NCI-H2196 (cell line): Measurements from ENCODE around the gene LPIN1.
"Not testable (repeated sequence)": the region's sequence is repeated elsewhere in the genome, so short reads cannot be mapped to it uniquely, and the experiment has no call there.

Experiments
- DNase-seq: peaks from one replicate; lab custom pipeline; 2025; ENCODE audit not compliant: unreplicated experiment; lab: John Stamatoyannopoulos, UW

The LPIN1 gene

GRCh38 chr2:11743846-11744553, 2.4 kb upstream of the LPIN1 start:
- peak; percentile 92 for DNase-seq

DNA sequence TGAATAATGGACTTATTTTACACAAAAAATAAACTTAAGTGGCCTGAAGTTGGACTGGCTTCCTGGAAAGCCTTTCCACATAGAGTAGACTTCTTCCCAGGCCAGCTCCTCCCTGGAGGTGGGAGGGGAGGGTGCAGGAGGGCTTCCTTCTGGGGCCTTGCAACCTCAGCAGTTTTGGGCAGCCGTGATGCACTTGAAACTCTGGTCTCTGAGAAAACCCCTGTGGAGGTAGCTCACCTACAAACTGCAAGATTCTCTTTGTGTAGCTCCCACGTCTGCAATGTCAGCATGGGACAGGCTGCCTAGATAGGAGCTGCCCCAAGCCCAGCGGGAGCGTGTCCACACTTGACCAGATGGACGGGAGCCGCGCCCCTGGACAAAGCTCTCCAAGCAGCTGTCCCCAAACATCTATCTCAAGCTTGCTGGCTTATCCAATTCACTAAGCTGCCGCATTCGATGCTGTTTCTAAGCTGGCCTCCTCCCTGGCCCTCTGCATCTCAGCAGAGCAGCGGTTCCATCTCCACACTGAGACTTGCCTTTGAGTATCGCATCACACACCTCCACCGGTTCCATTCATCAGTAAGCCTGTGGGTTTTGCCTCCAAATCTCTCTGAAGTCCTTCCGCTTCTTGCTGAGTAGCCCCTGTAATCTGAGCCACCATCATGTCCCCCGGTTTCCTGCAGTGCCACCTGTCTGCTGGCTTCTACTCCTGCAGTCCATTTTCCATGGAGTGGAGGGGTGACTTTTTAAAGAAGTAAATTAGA, 1.6 kb upstream of the LPIN1 start:
- peak; percentile 22 for DNase-seq

DNA sequence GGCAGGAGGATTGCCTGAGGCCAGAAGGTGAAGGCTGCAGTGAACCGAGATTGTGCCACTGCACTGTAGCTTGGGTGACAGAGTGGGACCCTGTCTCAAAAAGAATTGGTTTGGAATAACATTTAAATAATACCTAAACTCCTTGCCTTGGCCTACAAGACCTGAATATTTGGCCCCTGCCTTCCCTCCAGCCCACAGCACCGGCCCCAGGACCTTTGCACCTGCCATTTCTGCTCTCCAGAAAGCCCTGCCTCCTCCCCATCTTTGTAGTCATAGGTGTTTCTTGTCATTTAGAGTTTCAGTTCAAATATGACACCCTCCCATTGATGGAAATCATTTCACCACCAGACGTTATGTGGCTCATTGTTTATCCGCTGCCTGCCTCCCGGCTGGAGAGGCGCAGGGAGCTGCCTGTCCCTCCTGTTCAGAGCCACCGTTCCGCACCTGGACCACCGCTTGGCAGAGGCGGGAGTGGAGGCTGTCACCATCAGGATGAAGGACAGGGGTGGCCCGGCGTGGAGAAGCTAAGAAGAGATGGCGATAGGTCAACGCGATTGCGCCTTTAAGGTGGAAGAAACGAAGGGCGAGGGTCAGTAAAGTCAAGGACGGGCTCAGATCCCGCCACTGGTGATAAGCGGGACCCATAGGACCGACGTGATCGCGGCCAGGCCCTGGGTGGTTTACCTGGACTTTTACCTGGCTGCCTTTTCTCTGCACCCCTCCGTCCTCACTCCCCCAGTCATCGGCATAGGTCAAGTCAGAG, 638 bp upstream of the LPIN1 start:
- DNase-seq, result no peak

DNA sequence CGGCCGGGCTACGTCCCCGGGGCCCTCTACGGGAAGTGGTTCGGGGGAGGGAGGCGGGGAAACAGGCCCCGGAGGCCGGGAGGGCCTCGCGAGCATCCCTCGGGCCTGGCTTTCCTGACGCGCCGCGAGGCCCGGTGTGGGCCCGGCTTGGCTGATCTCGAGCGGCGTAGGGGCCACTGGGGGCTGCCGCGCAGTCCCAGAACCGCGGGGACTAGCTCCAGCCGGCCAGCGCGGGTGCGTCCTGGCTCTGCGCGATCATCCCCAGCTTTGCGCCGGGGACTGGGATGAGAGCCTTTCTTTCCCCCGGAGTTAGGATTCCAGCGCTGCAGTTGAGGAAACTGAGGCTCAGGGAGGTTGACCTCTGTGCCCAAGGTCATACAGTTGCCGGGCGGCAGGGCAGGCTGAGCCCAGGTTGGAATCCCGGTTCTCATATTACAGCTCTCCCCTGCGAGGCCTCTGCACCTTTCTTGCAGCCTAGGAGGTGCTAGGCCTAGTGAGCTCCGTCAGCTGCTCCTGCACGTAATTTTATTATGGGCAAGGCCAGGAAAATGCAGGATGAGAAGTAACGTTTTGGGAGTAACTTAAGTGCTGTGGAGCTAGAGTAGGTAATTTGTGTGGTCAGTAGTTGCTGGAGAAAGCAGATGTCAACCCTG, 501 bp downstream of the LPIN1 start:
- no peak for DNase-seq

DNA sequence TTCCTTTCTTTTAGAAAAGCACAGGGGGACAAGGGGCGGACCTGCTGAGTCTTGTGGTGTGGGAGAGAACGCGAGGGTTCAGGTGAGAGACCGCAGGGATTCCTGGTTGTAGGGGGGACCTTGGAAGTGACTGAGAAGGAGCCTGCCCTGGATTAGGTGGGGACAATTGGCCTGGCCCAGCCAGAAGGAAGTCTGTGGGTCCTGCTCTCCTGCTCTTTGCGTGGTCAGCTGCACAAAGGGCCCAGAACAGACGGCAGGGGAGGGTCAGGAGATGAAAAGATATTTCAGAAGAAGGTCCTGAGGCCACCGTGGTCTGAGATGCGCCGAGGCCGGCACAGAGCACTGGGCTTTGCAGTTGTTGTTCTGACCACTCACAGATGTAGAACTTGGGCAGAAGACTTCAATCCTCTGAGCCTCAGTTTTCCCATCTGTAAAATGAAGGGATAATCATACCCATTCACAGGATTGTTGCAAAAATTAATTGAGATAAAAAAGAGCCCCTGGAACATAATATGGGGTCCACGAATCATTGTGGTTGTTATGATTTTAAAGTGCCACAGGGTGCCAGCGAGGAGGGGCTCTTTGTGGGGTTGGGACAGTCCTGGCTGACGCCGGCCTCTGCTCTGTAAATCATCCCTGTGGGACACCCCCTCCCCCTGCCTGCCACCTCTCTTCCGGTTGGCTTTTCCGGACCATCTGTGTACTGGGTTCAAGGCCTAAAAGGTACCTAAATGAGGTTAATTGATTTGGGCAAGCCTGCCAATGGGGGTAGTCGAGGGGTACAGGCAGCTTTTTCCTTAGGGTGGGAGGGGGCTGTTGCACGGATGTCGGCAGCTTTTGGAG, 1.8 kb downstream of the LPIN1 start:
- DNase-seq, result no peak

DNA sequence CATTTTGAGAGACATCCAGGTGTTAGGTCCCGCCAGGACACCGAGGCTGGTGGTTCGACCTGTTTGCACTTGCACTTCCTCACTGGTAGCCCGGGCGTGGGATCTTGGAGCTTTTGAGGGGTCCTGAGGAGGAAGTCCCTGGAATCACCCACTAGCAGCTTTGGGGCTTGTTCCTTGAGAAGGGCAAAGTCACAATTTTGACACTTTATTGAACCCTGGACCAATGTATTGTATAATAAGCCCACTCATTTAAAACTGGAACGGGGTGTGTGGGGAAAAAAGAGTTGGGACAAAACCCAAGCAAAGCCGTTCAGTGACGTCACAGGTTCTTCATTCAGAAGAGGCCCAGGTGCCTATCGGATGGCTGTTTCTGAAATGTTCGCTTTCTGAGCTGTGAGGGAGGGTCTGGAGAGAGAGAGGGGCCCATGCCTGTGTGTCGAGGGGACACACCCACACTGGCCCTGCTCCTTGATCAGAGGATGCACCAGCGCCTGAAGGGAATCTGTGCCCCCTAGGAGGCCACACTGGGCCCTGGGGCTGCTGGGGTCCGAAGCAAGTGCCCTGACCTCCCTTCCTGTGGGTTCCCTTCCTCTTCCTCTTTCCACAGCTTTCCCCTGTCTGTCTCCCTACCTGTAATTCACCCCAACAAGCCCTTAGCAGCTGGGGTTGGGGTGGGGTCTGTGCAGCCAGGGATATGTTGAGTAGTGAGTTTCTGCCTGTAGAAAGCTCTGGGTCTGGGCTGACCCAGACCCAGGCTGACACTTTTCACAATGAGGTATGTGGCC, 2.6 kb downstream of the LPIN1 start:
- no peak for DNase-seq

GRCh38 chr2:11749646-11750349, 3.4 kb downstream of the LPIN1 start:
- no peak for DNase-seq

- no peak for DNase-seq
Measured at GRCh38 chr2:11750422-11750821, 4.0 kb downstream of the LPIN1 start.

GRCh38 chr2:11750917-11751316, 4.5 kb downstream of the LPIN1 start:
- DNase-seq, result no peak

GRCh38 chr2:11752906-11753305, 6.5 kb downstream of the LPIN1 start:
- DNase-seq, result no peak

GRCh38 chr2:11753452-11753885, 7.0 kb downstream of the LPIN1 start:
- DNase-seq, result peak; percentile 87

- DNase-seq, result peak; percentile 86
Measured at GRCh38 chr2:11753886-11754699, 7.7 kb downstream of the LPIN1 start.

GRCh38 chr2:11754700-11755015, 8.2 kb downstream of the LPIN1 start:
- DNase-seq, result no peak

GRCh38 chr2:11757101-11757500, 10.7 kb downstream of the LPIN1 start:
- peak; percentile 37 for DNase-seq

GRCh38 chr2:11758187-11758586, 11.8 kb downstream of the LPIN1 start:
- no peak for DNase-seq

GRCh38 chr2:11758647-11759046, 12.2 kb downstream of the LPIN1 start:
- DNase-seq, result no peak

GRCh38 chr2:11759182-11759975, 12.9 kb downstream of the LPIN1 start:
- DNase-seq, result not testable (repeated sequence)
